Lower leg skin (tissue), 3 donors: Measurements from ENCODE around the gene TRIO.

Experiments used
- POLR2A ChIP-seq, 2 donors: fragments of 450-650 bp; IDR thresholded peaks; one replicate each; pipeline ENCODE4 v1.6.1; 2016 to 2017; ENCODE audit warnings: antibody characterized with exemption in 2 of 2, mild to moderate bottlenecking in 1 of 2, moderate library complexity in 1 of 2
- TF ChIP-seq, protein P1 (sequence below), 3 donors: fragments of 450-650 bp; IDR thresholded peaks; one replicate each; pipeline ENCODE4 v1.5.1; 2016; ENCODE audit warnings: antibody characterized with exemption in 3 of 3, mild to moderate bottlenecking in 3 of 3, moderate library complexity in 2 of 3

GRCh38 chr5:14242871-14243383 is 99.8 kb downstream of the TRIO start:
- TF ChIP-seq, protein P1, sequence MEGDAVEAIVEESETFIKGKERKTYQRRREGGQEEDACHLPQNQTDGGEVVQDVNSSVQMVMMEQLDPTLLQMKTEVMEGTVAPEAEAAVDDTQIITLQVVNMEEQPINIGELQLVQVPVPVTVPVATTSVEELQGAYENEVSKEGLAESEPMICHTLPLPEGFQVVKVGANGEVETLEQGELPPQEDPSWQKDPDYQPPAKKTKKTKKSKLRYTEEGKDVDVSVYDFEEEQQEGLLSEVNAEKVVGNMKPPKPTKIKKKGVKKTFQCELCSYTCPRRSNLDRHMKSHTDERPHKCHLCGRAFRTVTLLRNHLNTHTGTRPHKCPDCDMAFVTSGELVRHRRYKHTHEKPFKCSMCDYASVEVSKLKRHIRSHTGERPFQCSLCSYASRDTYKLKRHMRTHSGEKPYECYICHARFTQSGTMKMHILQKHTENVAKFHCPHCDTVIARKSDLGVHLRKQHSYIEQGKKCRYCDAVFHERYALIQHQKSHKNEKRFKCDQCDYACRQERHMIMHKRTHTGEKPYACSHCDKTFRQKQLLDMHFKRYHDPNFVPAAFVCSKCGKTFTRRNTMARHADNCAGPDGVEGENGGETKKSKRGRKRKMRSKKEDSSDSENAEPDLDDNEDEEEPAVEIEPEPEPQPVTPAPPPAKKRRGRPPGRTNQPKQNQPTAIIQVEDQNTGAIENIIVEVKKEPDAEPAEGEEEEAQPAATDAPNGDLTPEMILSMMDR (IDR thresholded peaks at IDR 0.05), result no peak
- TF ChIP-seq POLR2A (IDR thresholded peaks at IDR 0.05), result no peak
